Chondrocyte (in vitro differentiated cells): Measurements from ENCODE around the gene ATF1. TPM values are rescaled to one million over a fixed set of nuclear protein-coding genes. Genes with fewer than 3 reads are reported as not detected.
A peak's percentile ranks its signal among the peaks of the same experiment; 100 is the strongest.

ENCODE experiments used
- DNase-seq: peaks from one replicate; pipeline ENCODE4 v3.0.0; 2021; ENCODE audit warnings: mixed read lengths, low spot score
- H3K27ac Mint-ChIP-seq: one replicate; pipeline ENCODE4 v1.8.0; 2021; ENCODE audit warnings: mild to moderate bottlenecking, moderate library complexity, mixed read lengths; ENCODE audit not compliant: unreplicated experiment
- H3K27me3 Mint-ChIP-seq: 2 replicates; pipeline ENCODE4 v1.8.0; 2021; ENCODE audit warnings: low read depth, mixed read lengths
- H3K36me3 Mint-ChIP-seq: 2 replicates; pipeline ENCODE4 v1.8.0; 2021; ENCODE audit warnings: low read depth, mixed read lengths
- H3K4me1 Mint-ChIP-seq: 2 replicates; pipeline ENCODE4 v1.8.0; 2021; ENCODE audit warnings: low read depth, mild to moderate bottlenecking, mixed read lengths
- H3K4me3 Mint-ChIP-seq: one replicate; pipeline ENCODE4 v1.8.0; 2021; ENCODE audit warnings: mild to moderate bottlenecking, moderate library complexity, mixed read lengths; ENCODE audit not compliant: unreplicated experiment
- H3K9me3 Mint-ChIP-seq: 2 replicates; pipeline ENCODE4 v1.8.0; 2021; ENCODE audit warnings: low read depth, mixed read lengths
- total RNA-seq: library from RNA; stranded (reverse); gene quantifications from 3 replicates; pipeline ENCODE4 v1.2.1, GENCODE V29; 2021
- TF ChIP-seq, protein P1 (sequence below): fragments of 200-600 bp; sonication (generic); IDR thresholded peaks from 2 replicates; pipeline ENCODE4 v1.5.0; 2021; ENCODE audit warnings: antibody characterized with exemption, mild to moderate bottlenecking, moderate library complexity

Gene ATF1
- total RNA-seq, 1 donor from 2014 or later = 22.6 TPM

GRCh38 chr12:50776749-50777728, 13.1 kb downstream of the ATF1 start:
- no peaks in the 10 kb centered on the region for H3K27me3 Mint-ChIP-seq
- no peaks in the 10 kb centered on the region for H3K4me1 Mint-ChIP-seq
- H3K36me3 Mint-ChIP-seq = peaks cover 2% of the 10 kb centered on the region
- no peak for DNase-seq
- H3K4me3 Mint-ChIP-seq = no peak overlapping the region
- H3K27ac Mint-ChIP-seq = no peak overlapping the region
- TF ChIP-seq, protein P1, sequence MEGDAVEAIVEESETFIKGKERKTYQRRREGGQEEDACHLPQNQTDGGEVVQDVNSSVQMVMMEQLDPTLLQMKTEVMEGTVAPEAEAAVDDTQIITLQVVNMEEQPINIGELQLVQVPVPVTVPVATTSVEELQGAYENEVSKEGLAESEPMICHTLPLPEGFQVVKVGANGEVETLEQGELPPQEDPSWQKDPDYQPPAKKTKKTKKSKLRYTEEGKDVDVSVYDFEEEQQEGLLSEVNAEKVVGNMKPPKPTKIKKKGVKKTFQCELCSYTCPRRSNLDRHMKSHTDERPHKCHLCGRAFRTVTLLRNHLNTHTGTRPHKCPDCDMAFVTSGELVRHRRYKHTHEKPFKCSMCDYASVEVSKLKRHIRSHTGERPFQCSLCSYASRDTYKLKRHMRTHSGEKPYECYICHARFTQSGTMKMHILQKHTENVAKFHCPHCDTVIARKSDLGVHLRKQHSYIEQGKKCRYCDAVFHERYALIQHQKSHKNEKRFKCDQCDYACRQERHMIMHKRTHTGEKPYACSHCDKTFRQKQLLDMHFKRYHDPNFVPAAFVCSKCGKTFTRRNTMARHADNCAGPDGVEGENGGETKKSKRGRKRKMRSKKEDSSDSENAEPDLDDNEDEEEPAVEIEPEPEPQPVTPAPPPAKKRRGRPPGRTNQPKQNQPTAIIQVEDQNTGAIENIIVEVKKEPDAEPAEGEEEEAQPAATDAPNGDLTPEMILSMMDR = no peak
- no peaks in the 10 kb centered on the region for H3K9me3 Mint-ChIP-seq

- Mint-ChIP-seq H3K27ac (no peak overlapping the region), H3K4me3 (no peak overlapping the region), H3K27me3 (no peaks in the 10 kb centered on the region), H3K9me3 (no peaks in the 10 kb centered on the region), H3K36me3 (peaks cover 2% of the 10 kb centered on the region), H3K4me1 (no peaks in the 10 kb centered on the region)
- no peak for DNase-seq
- TF ChIP-seq, protein P1 = no peak
Measured at GRCh38 chr12:50778663-50779590, 15.0 kb downstream of the ATF1 start.

GRCh38 chr12:50780013-50780412, 16.1 kb downstream of the ATF1 start:
- no peak for DNase-seq
- no peaks in the 10 kb centered on the region for H3K9me3 Mint-ChIP-seq
- H3K4me3 Mint-ChIP-seq = no peak overlapping the region

DNA sequence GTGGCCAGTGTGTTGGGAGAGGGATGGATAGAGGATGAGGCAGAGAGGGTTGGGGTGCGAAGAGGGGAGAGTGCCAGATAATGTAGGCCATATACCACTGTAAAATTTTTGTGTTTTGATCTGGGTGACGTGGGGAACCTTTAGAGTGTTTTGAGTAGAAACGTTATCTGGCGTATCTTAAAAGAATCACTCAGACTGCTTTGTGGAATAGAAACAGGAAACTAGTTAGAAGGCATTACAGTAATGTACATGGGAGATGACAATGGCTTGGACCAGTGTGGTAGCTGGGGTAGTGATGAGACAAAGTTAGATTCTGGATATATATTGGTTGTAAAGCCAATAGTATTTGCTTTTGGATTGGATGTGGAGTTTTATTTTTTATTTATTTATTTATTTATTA, 20.6 kb downstream of the ATF1 start:
- peaks cover 12% of the 10 kb centered on the region for H3K9me3 Mint-ChIP-seq
- peaks cover 35% of the 10 kb centered on the region for H3K4me1 Mint-ChIP-seq
- H3K4me3 Mint-ChIP-seq = no peak overlapping the region
- no peak for DNase-seq
- peak overlapping the region; percentile 28 for H3K27ac Mint-ChIP-seq
- TF ChIP-seq, protein P1 = no peak
- H3K27me3 Mint-ChIP-seq = no peaks in the 10 kb centered on the region
- H3K36me3 Mint-ChIP-seq = peaks cover 12% of the 10 kb centered on the region

More at GRCh38 chr12:50780013-50780412, 16.1 kb downstream of the ATF1 start:
- H3K4me1 Mint-ChIP-seq = peaks cover 6% of the 10 kb centered on the region
- no peak overlapping the region for H3K27ac Mint-ChIP-seq
- TF ChIP-seq, protein P1 = no peak
- H3K36me3 Mint-ChIP-seq = peaks cover 2% of the 10 kb centered on the region
- no peaks in the 10 kb centered on the region for H3K27me3 Mint-ChIP-seq
